Fibroblast of the aortic adventitia (primary cell): ENCODE data around the gene CAPN5. TPM values are rescaled to one million over a fixed set of nuclear protein-coding genes. Genes with fewer than 3 reads are reported as not detected.

Experiments
- DNase-seq: peaks from one replicate; pipeline ENCODE4 v3.0.0-alpha.2; 2010; ENCODE audit warnings: low read depth
- H3K4me3 ChIP-seq: 2 replicates; pipeline ENCODE4 v1.5.1; 2011; ENCODE audit warnings: low read depth, mild to moderate bottlenecking, control low read depth, low read length, moderate library complexity
- CTCF ChIP-seq: IDR thresholded peaks from 2 replicates; pipeline ENCODE4 v1.5.1; 2011; ENCODE audit warnings: mild to moderate bottlenecking, low read length, control low read depth, inconsistent platforms; ENCODE audit not compliant: insufficient read depth
- total RNA-seq: library from RNA; depleted of rRNA; stranded (reverse); fragments of >200 nt; gene quantifications from 2 replicates; pipeline ENCODE4 v1.2.3, GENCODE V29; 2012; ENCODE audit warnings: low replicate concordance

Gene CAPN5
- total RNA-seq, 1 donor = 31.0 TPM

GRCh38 chr11:77063407-77063806 lies 3.4 kb upstream of the CAPN5 start:
- H3K4me3 ChIP-seq = no peak overlapping the region
- DNase-seq = no peak
- TF ChIP-seq CTCF = no peak

GRCh38 chr11:77063861-77064260 lies 2.9 kb upstream of the CAPN5 start:
- H3K4me3 ChIP-seq = no peak overlapping the region
- DNase-seq = no peak
- TF ChIP-seq CTCF = no peak

- no peak for TF ChIP-seq CTCF
- DNase-seq = no peak
- no peak overlapping the region for H3K4me3 ChIP-seq
These were observed 2.0 kb upstream of the CAPN5 start for GRCh38 chr11:77064648-77065217.

- peak overlapping the region; percentile 69 for H3K4me3 ChIP-seq
- DNase-seq = peak; percentile 64
- TF ChIP-seq CTCF = no peak
These were observed 918 bp upstream of the CAPN5 start for GRCh38 chr11:77065878-77066228.

GRCh38 chr11:77067861-77068443 lies 1.2 kb downstream of the CAPN5 start:
- DNase-seq = no peak
- peak overlapping the region; percentile 77 for H3K4me3 ChIP-seq
- no peak for TF ChIP-seq CTCF

GRCh38 chr11:77068457-77069335 lies 1.9 kb downstream of the CAPN5 start:
- no peak for TF ChIP-seq CTCF
- H3K4me3 ChIP-seq = no peak overlapping the region

More at GRCh38 chr11:77068457-77069335, 1.9 kb downstream of the CAPN5 start:
- DNase-seq = no peak
